NT2/D1 (cell line): ENCODE measurements around the gene ARMC9.
A peak's percentile ranks its signal among the peaks of the same experiment; 100 is the strongest.

ENCODE experiments used
- DNase-seq: peaks from one replicate; pipeline ENCODE4 v3.0.0-alpha.2; 2011; ENCODE audit warnings: low read depth, low spot score
- H3K27me3 ChIP-seq: 2 replicates; pipeline ENCODE4 v1.6.0; 2011; ENCODE audit warnings: mild to moderate bottlenecking; ENCODE audit not compliant: insufficient read length, insufficient read depth
- H3K36me3 ChIP-seq: 2 replicates; pipeline ENCODE4 v1.6.1; 2011; ENCODE audit warnings: mild to moderate bottlenecking, low read length, mixed read lengths; ENCODE audit not compliant: insufficient read depth, insufficient read length
- H3K4me1 ChIP-seq: 2 replicates; pipeline ENCODE4 v1.5.1; 2011; ENCODE audit not compliant: insufficient read depth, insufficient read length
- H3K4me3 ChIP-seq: 2 replicates; pipeline ENCODE4 v1.5.1; 2011; ENCODE audit warnings: low read depth; ENCODE audit not compliant: insufficient read length
- H3K9ac ChIP-seq: 2 replicates; pipeline ENCODE4 v1.6.0; 2011; ENCODE audit warnings: low read depth; ENCODE audit not compliant: insufficient read length
- H3K9me3 ChIP-seq: 2 replicates; pipeline ENCODE4 v1.5.1; 2011; ENCODE audit warnings: mild to moderate bottlenecking, low read length; ENCODE audit not compliant: insufficient read depth
- SUZ12 ChIP-seq: IDR thresholded peaks from 2 replicates; pipeline ENCODE4 v1.6.1; 2011; ENCODE audit not compliant: insufficient read length, insufficient read depth; ENCODE audit errors: extremely low read depth
- YY1 ChIP-seq: IDR thresholded peaks from 2 replicates; pipeline ENCODE4 v1.6.1; 2011; ENCODE audit not compliant: insufficient read length, insufficient read depth
- ZNF274 ChIP-seq: IDR thresholded peaks from 2 replicates; pipeline ENCODE4 v1.6.1; 2011; ENCODE audit warnings: mild to moderate bottlenecking, low read depth, low read length

ARMC9 gene

DNA sequence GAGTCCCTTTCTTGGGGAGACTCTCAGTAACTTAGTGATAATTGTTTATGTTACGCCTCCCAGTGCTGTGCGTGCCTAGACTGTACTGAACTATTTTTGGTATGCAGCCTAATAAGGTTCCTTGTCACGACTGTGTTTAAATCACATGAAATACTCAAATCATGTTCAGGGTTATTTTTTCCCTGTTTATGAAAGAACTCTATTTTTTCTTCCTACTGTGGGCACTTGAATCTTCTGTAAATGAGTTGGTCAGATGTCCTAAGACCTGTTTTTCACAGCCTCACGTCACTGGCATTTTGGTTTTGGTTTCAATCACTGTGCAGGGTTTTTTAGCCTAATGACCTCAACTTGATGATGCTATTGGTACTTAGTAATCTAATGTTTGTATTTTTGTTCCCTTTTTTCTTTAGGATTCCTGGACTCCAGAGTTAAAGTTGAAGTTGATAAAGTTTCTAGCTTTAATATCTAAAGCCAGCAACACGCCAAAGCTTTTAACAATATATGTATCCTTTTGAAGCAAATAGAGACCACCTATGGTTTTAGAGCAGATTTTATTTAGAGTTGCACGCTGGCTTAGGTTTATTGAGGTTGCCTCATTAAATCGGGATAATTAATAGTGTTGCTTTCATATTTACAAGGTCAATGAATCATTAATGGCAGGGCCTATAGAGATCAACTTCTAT, 24.0 kb downstream of the ARMC9 start:
- no peak overlapping the region for H3K4me3 ChIP-seq
- peaks cover 49% of the 10 kb centered on the region for H3K36me3 ChIP-seq
- DNase-seq, result no peak
- H3K9ac ChIP-seq, result no peak overlapping the region
- no peaks in the 10 kb centered on the region for H3K27me3 ChIP-seq
- peaks cover 5% of the 10 kb centered on the region; the same call in 1 of the 2 replicates for H3K9me3 ChIP-seq
- no peak for TF ChIP-seq ZNF274
- no peak for TF ChIP-seq YY1
- no peak for TF ChIP-seq SUZ12
- no peaks in the 10 kb centered on the region for H3K4me1 ChIP-seq

DNA sequence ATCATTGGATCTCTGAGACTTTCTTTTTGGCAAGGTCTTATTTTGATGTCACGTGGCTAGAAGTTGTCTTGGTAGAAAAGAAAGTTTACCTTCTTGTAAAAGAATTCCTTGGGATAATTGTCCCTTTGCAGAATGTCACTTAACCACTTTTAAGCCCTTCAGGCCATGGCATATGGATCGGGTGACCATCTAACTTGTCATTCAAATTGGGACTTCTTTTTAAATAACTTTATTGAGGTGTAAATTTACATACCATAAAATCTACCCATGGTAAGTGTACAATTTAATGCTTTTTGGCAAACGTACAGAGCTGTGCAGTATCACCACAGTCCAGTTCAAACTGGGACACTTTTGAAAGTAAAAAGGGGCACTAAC, 24.6 kb downstream of the ARMC9 start:
- H3K4me3 ChIP-seq, result no peak overlapping the region

DNA sequence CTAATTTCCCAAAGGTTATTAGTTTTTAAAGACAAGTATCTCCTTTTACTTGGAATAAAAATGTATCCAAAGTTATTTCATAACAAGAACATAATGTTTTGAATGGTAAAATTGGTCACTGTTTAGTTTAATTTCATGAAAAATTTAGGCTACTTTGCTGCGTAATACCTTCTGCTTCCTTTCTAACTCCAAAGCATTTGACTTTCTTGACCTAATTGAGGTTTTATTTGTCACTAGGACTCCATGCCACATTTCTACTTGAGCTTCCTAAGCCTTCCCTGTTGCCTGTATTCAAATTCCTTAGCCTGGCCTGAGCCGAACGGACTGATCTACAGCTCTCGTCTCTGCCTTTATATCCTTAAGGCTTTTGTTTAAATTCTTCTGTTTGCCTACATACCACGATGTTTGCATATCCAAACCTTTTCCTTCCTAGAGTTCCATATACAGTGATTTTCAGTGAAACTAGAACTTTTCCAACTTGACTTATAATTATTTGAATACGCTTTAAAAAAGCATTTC, 25.1 kb downstream of the ARMC9 start:
- Histone ChIP-seq H3K4me3 (no peak overlapping the region), H3K36me3 (peaks cover 44% of the 10 kb centered on the region), H3K9ac (no peak overlapping the region), H3K9me3 (peaks cover 5% of the 10 kb centered on the region; the same call in 1 of the 2 replicates), H3K27me3 (no peaks in the 10 kb centered on the region), H3K4me1 (peaks cover 4% of the 10 kb centered on the region)
- no peak for DNase-seq
- TF ChIP-seq YY1 (no peak), ZNF274 (no peak), SUZ12 (no peak)

More for the DNA sequence above, 24.6 kb downstream of the ARMC9 start:
- DNase-seq, result no peak
- TF ChIP-seq SUZ12, result no peak
- TF ChIP-seq YY1, result no peak
- TF ChIP-seq ZNF274, result no peak
- no peak overlapping the region for H3K9ac ChIP-seq
- H3K4me1 ChIP-seq, result peaks cover 4% of the 10 kb centered on the region
- H3K27me3 ChIP-seq, result no peaks in the 10 kb centered on the region
- H3K36me3 ChIP-seq, result peaks cover 49% of the 10 kb centered on the region
- H3K9me3 ChIP-seq, result peaks cover 5% of the 10 kb centered on the region; the same call in 1 of the 2 replicates

DNA sequence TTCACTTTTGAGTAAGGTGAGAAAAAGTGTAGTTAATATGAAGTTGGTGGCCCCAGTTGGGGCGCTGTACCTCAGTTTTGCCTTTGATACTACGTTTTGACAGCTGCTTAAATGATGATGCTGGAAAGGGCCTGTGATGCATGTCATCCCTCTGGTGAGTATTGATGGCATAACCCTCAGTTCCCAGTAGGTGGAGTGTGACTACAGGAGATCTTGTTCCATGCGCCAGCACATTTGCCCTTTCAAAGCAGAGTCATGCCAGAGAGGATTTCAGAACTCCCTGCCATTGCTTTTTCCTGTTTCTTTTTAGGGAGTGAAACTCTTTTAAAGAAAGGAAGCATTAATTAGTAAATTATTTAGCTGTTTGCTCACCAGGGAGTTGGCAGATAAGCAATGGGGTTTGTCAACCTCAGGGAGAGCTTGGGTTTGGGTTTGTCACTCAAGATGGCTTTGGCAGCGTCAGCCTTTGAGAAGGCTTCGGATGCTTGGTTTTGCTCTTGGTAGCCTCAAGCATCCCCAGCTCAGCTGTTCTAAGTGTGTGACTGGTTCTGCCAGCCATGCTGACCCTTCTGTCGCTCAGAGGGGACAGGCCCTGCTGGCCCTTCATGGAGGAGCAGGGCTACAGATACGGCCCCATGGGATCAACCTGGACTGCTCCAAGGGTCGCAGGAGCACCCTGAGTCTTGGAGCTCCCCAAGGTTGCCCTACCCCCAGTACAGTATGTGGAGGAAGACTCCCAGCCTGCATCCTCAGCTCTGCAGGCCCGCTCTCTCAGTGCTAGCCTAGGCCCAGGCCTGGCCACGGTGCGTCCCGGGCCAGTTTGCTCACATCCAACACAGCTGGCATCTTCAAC, 29.1 kb downstream of the ARMC9 start:
- Histone ChIP-seq H3K9me3 (no peaks in the 10 kb centered on the region), H3K27me3 (no peaks in the 10 kb centered on the region), H3K4me3 (no peak overlapping the region), H3K36me3 (peaks cover 31% of the 10 kb centered on the region), H3K4me1 (peaks cover 4% of the 10 kb centered on the region), H3K9ac (no peak overlapping the region)
- DNase-seq, result peak; percentile 72
- TF ChIP-seq ZNF274 (no peak), SUZ12 (no peak), YY1 (no peak)

DNA sequence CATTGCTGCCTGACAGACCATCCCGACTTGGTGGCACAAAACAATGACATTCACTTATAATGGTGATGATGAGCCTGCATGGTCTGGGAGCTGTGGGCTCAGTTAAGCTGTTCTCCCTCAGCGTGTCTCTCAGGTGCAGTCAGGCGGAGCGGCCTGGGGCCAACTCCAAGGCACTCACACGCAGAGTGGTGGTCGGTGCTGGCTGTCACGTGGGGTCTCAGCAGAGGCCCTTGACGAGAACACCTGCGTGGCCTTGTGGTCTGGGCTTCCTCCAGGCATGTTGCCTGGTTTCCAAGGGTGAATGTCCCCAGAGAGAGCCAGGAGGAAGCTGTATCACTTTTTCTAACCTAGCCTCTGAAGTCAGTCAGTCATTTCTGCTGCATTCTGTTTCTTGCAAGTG, 29.8 kb downstream of the ARMC9 start:
- Histone ChIP-seq H3K9me3 (no peaks in the 10 kb centered on the region), H3K4me1 (peaks cover 4% of the 10 kb centered on the region), H3K27me3 (no peaks in the 10 kb centered on the region), H3K9ac (no peak overlapping the region), H3K4me3 (no peak overlapping the region), H3K36me3 (peaks cover 25% of the 10 kb centered on the region)
- TF ChIP-seq YY1 (no peak), ZNF274 (no peak), SUZ12 (no peak)
- no peak for DNase-seq

DNA sequence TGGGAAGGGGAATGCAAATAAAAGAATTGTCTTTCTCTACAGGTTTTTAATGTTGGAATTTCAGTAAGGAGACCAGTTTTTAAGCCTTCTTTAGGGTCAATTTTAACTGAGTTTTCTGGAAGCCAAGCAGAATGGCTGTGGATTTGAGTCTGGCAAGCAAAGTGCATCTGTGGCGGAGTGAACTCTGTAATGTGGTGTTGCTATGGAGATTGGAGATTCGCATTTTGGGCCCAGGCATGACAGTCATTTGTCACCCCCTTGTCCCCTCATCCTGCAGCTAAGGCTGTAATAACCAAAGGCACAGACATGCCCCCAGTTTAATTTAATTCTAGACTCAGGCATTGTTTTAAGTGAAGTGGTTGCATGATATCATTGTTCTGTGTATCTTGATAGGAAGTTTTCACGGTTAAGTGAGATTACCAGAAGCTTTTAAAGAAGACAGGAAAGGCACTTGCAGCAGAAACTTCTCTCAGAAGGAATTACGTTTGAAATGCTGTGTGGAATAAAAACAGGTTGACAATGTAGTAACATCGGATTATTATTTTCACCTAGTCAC, 30.6 kb downstream of the ARMC9 start:
- Histone ChIP-seq H3K36me3 (peaks cover 21% of the 10 kb centered on the region), H3K4me3 (no peak overlapping the region), H3K4me1 (peaks cover 4% of the 10 kb centered on the region), H3K9me3 (no peaks in the 10 kb centered on the region), H3K27me3 (no peaks in the 10 kb centered on the region), H3K9ac (no peak overlapping the region)
- TF ChIP-seq ZNF274 (no peak), SUZ12 (no peak), YY1 (no peak)
- DNase-seq, result no peak
